IMR-90 (cell line): ENCODE measurements around the gene FBXW11. TPM values are rescaled to one million over a fixed set of nuclear protein-coding genes. Genes with fewer than 3 reads are reported as not detected.

Experiments
- ATAC-seq: fragments of 200-7000 bp; cut with Tn5 transposase; 2 replicates; pipeline ENCODE4 v1.9.1; 2020; ENCODE audit warnings: low read depth, mild to moderate bottlenecking, moderate library complexity
- BruUV-seq: library from RNA; stranded (reverse); fragments of 400-500 nt; replicated peaks from 2 replicates; lab custom pipeline; 2021; lab: Mats Ljungman, UMichigan
- CTCF ChIA-PET: fragments of 300-600 bp; formaldehyde crosslinking; extraction: SDS; loops from one replicate; lab custom pipeline; 2021; ENCODE audit warnings: antibody characterized with exemption; lab: Yijun Ruan, JAX
- POLR2A ChIA-PET: fragments of 300-600 bp; sonication (Branson Sonifier 250); formaldehyde crosslinking; loops from one replicate; lab custom pipeline; 2022; ENCODE audit warnings: antibody characterized with exemption; ENCODE audit not compliant: unreplicated experiment; lab: Charles Lee
- DNase-seq: peaks from one replicate; pipeline ENCODE4 v3.0.0; 2013
- H2AFZ ChIP-seq: replicated peaks from 2 replicates; pipeline ENCODE3; 2013; ENCODE audit warnings: low read length, mild to moderate bottlenecking; ENCODE audit not compliant: poor library complexity
- H2AK5ac ChIP-seq: 2 replicates; pipeline ENCODE4 v1.6.1; 2013; ENCODE audit warnings: low read depth, low read length, inconsistent platforms
- H2AK9ac ChIP-seq: replicated peaks from 2 replicates; pipeline ENCODE3; 2013; ENCODE audit warnings: mild to moderate bottlenecking, low read depth, low read length, moderate library complexity; ENCODE audit not compliant: poor library complexity
- H2BK120ac ChIP-seq: 2 replicates; pipeline ENCODE4 v1.6.1; 2013; ENCODE audit warnings: low read depth, low read length, inconsistent platforms
- H2BK15ac ChIP-seq: 3 replicates; pipeline ENCODE4 v1.6.1; 2013; ENCODE audit warnings: low read depth, low read length, inconsistent platforms
- H2BK20ac ChIP-seq: 2 replicates; pipeline ENCODE4 v1.6.1; 2013; ENCODE audit warnings: low read depth, mild to moderate bottlenecking, inconsistent platforms, low read length, moderate library complexity
- H2BK5ac ChIP-seq: 2 replicates; pipeline ENCODE4 v1.6.1; 2013; ENCODE audit warnings: mild to moderate bottlenecking, low read depth, low read length, inconsistent platforms; ENCODE audit not compliant: poor library complexity, severe bottlenecking
- H3K14ac ChIP-seq: replicated peaks from 2 replicates; pipeline ENCODE4 v1.6.1; 2013; ENCODE audit warnings: low read depth, low read length, inconsistent platforms
- H3K18ac ChIP-seq: 2 replicates; pipeline ENCODE4 v1.6.1; 2013; ENCODE audit warnings: low read depth, low read length, control low read depth
- H3K23ac ChIP-seq: 2 replicates; pipeline ENCODE4 v1.6.1; 2013; ENCODE audit warnings: low read depth, low read length, inconsistent platforms
- H3K27ac ChIP-seq: 2 replicates; pipeline ENCODE4 v1.5.1; 2013; ENCODE audit warnings: mild to moderate bottlenecking, control low read depth, low read length; ENCODE audit not compliant: insufficient read depth
- H3K27me3 ChIP-seq: 2 replicates; pipeline ENCODE4 v1.6.1; 2013; ENCODE audit warnings: low read length; ENCODE audit not compliant: control insufficient read depth, insufficient read depth
- H3K36me3 ChIP-seq: 2 replicates; pipeline ENCODE4 v1.6.1; 2013; ENCODE audit warnings: low read length, mixed read lengths; ENCODE audit not compliant: control insufficient read depth, insufficient read depth
- H3K4ac ChIP-seq: 2 replicates; pipeline ENCODE4 v1.6.1; 2013; ENCODE audit warnings: low read depth, low read length, inconsistent platforms
- H3K4me1 ChIP-seq: 2 replicates; pipeline ENCODE4 v1.6.1; 2013; ENCODE audit warnings: low read length, mixed read lengths; ENCODE audit not compliant: control insufficient read depth, insufficient read depth
- H3K4me2 ChIP-seq: 2 replicates; pipeline ENCODE4 v1.6.1; 2013; ENCODE audit warnings: low read depth, mild to moderate bottlenecking, control low read depth, low read length, moderate library complexity
- H3K4me3 ChIP-seq: 2 replicates; pipeline ENCODE4 v1.5.1; 2013; ENCODE audit warnings: low read depth, mild to moderate bottlenecking, control low read depth, low read length, moderate library complexity; ENCODE audit not compliant: insufficient read depth
- H3K56ac ChIP-seq: 2 replicates; pipeline ENCODE4 v1.6.1; 2013; ENCODE audit warnings: low read length, inconsistent platforms; ENCODE audit not compliant: insufficient read depth; ENCODE audit errors: extremely low read depth
- H3K79me1 ChIP-seq, 2 experiments: 2 replicates each; pipeline ENCODE4 v1.6.1; 2013; ENCODE audit warnings: low read length in 2 of 2, inconsistent platforms in 1 of 2, low read depth in 1 of 2
- H3K9ac ChIP-seq: 2 replicates; pipeline ENCODE4 v1.6.1; 2013; ENCODE audit warnings: low read depth, low read length, control low read depth
- H3K9me1 ChIP-seq: 2 replicates; pipeline ENCODE4 v1.6.1; 2013; ENCODE audit warnings: low read length, inconsistent platforms; ENCODE audit not compliant: insufficient read depth
- H3K9me3 ChIP-seq: 2 replicates; pipeline ENCODE4 v1.6.1; 2013; ENCODE audit warnings: low read length; ENCODE audit not compliant: control insufficient read depth, insufficient read depth
- H4K20me1 ChIP-seq: 2 replicates; pipeline ENCODE4 v1.6.1; 2013; ENCODE audit warnings: low read length, inconsistent platforms; ENCODE audit not compliant: insufficient read depth
- H4K5ac ChIP-seq: 2 replicates; pipeline ENCODE4 v1.6.1; 2013; ENCODE audit warnings: mild to moderate bottlenecking, low read depth, low read length, control low read depth
- H4K8ac ChIP-seq, 2 experiments: 2 replicates each; pipeline ENCODE4 v1.6.1; 2013; ENCODE audit warnings: low read depth in 2 of 2, low read length in 2 of 2, control low read depth in 1 of 2, inconsistent platforms in 1 of 2
- H4K91ac ChIP-seq: 2 replicates; pipeline ENCODE4 v1.6.1; 2013; ENCODE audit warnings: low read depth, low read length, inconsistent platforms; ENCODE audit not compliant: insufficient read depth
- BHLHE40 ChIP-seq: fragments of 150-350 bp; IDR thresholded peaks from 2 replicates; pipeline ENCODE4 v1.6.1; 2016; ENCODE audit warnings: mild to moderate bottlenecking, low read depth, low read length
- CEBPB ChIP-seq: IDR thresholded peaks from 2 replicates; pipeline ENCODE4 v1.6.1; 2012; ENCODE audit warnings: low read depth, low read length, improper control_type of control experiment
- CHD1 ChIP-seq: IDR thresholded peaks from 2 replicates; pipeline ENCODE4 v1.6.1; 2012; ENCODE audit warnings: low read depth, low read length, improper control_type of control experiment
- FOS ChIP-seq: fragments of 150-350 bp; IDR thresholded peaks from 2 replicates; pipeline ENCODE4 v1.6.1; 2016; ENCODE audit warnings: low read depth, low read length
- MAFK ChIP-seq: IDR thresholded peaks from 2 replicates; pipeline ENCODE4 v1.6.1; 2012; ENCODE audit warnings: low read depth, low read length, improper control_type of control experiment
- MAZ ChIP-seq: IDR thresholded peaks from 2 replicates; pipeline ENCODE4 v1.6.1; 2012; ENCODE audit warnings: low read depth, mild to moderate bottlenecking, low read length, improper control_type of control experiment, moderate library complexity, borderline replicate concordance
- MXI1 ChIP-seq: IDR thresholded peaks from 2 replicates; pipeline ENCODE4 v1.6.1; 2012; ENCODE audit warnings: low read depth, mild to moderate bottlenecking, low read length, moderate library complexity, borderline replicate concordance
- NFE2L2 ChIP-seq: fragments of 150-350 bp; IDR thresholded peaks from 2 replicates; pipeline ENCODE4 v1.6.1; 2016; ENCODE audit warnings: low read depth, mild to moderate bottlenecking, low read length
- RAD21 ChIP-seq: IDR thresholded peaks from 2 replicates; pipeline ENCODE4 v1.6.1; 2012; ENCODE audit warnings: low read length, improper control_type of control experiment
- RFX5 ChIP-seq: IDR thresholded peaks from 2 replicates; pipeline ENCODE4 v1.8.0; 2012; ENCODE audit warnings: low read depth, mild to moderate bottlenecking, low read length, moderate library complexity
- SMC3 ChIP-seq: fragments of 150-350 bp; IDR thresholded peaks from 2 replicates; pipeline ENCODE4 v1.6.1; 2016; ENCODE audit warnings: low read depth, mild to moderate bottlenecking, antibody characterized with exemption, low read length, moderate library complexity
- WGBS, 2 experiments: methylation state at CpG; one replicate each; pipeline versions ENCODE4 v1.1.5 to v1.1.7; 2013; ENCODE audit warnings: missing lambda C conversion rate in 2 of 2; ENCODE audit not compliant: insufficient read length in 1 of 2; ENCODE audit errors: extremely low coverage in 2 of 2; 5-methylcytosine and 5-hydroxymethylcytosine counted together
- dilution Hi-C: fragments of 300-500 bp; cut with HindIII; formaldehyde crosslinking; loops from one replicate; pipeline ENCODE4 v1.14.3; 2018; ENCODE audit warnings: low sequenced_read_pairs; ENCODE audit not compliant: unreplicated experiment
- in situ Hi-C: fragments of 300-500 bp; cut with MboI; formaldehyde crosslinking; loops from 3 replicates; pipeline ENCODE4 v1.14.3; 2019; ENCODE audit warnings: low sequenced_read_pairs, inconsistent platforms, mixed read lengths
- intact Hi-C: fragments of 100-400 bp; cut with micrococcal nuclease; formaldehyde crosslinking; loops from 2 replicates; pipeline ENCODE4 v1.10.0; 2022
- polyA plus RNA-seq, 3 experiments: library from polyadenylated mRNA; depleted of rRNA; stranded (reverse); fragments of >200 nt; gene quantifications; 2 replicates each; pipeline ENCODE4 v1.2.3, GENCODE V29; 2012; ENCODE audit warnings: low replicate concordance in 1 of 3
- total RNA-seq: library from RNA; depleted of rRNA; stranded (reverse); fragments of >200 nt; gene quantifications from 2 replicates; pipeline ENCODE4 v1.2.3, GENCODE V29; 2012
- TF ChIP-seq, protein P1 (sequence below): fragments of 150-350 bp; IDR thresholded peaks from 2 replicates; pipeline ENCODE4 v1.6.1; 2017; ENCODE audit warnings: mild to moderate bottlenecking, antibody characterized with exemption, low read length, low read depth
- TF ChIP-seq, protein P2 (sequence below): conservative IDR thresholded peaks from 2 replicates; pipeline ENCODE4 v1.5.1; 2012; ENCODE audit warnings: mild to moderate bottlenecking, low read depth, low read length, improper control_type of control experiment
- TF ChIP-seq, protein P3 (sequence below): fragments of 150-350 bp; IDR thresholded peaks from 2 replicates; pipeline ENCODE4 v1.6.1; 2016; ENCODE audit warnings: low read depth, mild to moderate bottlenecking, low read length, moderate library complexity, borderline replicate concordance

FBXW11 gene
- total and polyA plus RNA-seq, 2 of the 4 experiments (the other 2 are of a cell fraction): 34.3 to 97.1 TPM

DNA sequence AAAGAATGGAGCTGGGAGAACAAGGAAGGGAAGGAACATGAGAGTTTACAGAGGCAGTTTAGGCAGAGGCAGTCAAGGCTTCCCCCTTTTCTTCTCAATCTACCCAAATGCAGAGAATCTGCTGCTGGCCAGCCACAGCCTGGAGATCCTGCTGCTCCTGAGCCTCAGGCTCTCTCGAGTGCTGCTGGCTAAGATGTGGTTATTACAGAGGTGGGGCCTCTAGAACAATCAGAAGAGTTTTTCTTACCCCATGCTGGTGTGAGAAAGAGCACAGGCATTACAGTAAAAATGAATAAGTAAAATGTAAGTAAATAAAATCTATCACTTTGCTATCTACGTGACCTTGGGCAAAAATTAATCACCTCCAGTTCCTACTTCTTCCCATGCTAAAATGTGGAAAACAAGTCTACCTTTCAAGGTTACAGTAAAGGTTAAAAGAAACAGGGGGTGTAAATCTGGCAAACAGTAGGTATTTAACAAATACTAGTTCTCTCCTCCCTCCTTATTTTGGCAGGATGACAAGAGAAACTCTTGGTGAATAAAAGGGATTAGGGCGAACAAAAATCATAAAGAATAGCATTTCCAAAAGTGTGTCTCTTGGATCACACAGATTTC, 31.1 kb downstream of the FBXW11 start:
- Histone ChIP-seq H3K4ac (no peak overlapping the region), H3K9ac (no peak overlapping the region), H3K23ac (no peak overlapping the region), H2BK120ac (no peak overlapping the region), H3K18ac (no peak overlapping the region), H2AK5ac (no peak overlapping the region), H3K36me3 (peaks cover 3% of the 10 kb centered on the region; the same call in 1 of the 2 replicates), H3K14ac (no peak overlapping the region), H3K9me3 (peaks cover 6% of the 10 kb centered on the region), H4K20me1 (peaks cover 74% of the 10 kb centered on the region), H3K27me3 (no peaks in the 10 kb centered on the region), H4K8ac (no peak overlapping the region), H3K27ac (no peak overlapping the region), H3K4me2 (no peak overlapping the region), H3K56ac (no peak overlapping the region), H3K4me3 (no peak overlapping the region), H3K79me1 (peaks cover 35 to 76% of the 10 kb centered on the region in 2 experiments), H3K9me1 (peaks cover 11% of the 10 kb centered on the region; the same call in 1 of the 2 replicates), H3K4me1 (peaks cover 6% of the 10 kb centered on the region), H2AFZ (no peak overlapping the region), H4K91ac (no peak overlapping the region), H2BK5ac (no peak overlapping the region), H2BK15ac (no peak overlapping the region), H2AK9ac (no peak overlapping the region), H2BK20ac (no peak overlapping the region), H4K5ac (no peak overlapping the region)
- no TSS peak for BruUV-seq
- dilution Hi-C loops (no loop called here), in situ Hi-C loops (no loop called here), intact Hi-C loops (no loop called here)
- WGBS, 2 experiments: no CpG with 5 or more reads among the region's 3 CpGs
- ATAC-seq (peak; percentile 56; the same call in 1 of the 2 replicates), DNase-seq (peak; percentile 49)
- TF ChIP-seq MAZ: no peak
- TF ChIP-seq, protein P1, sequence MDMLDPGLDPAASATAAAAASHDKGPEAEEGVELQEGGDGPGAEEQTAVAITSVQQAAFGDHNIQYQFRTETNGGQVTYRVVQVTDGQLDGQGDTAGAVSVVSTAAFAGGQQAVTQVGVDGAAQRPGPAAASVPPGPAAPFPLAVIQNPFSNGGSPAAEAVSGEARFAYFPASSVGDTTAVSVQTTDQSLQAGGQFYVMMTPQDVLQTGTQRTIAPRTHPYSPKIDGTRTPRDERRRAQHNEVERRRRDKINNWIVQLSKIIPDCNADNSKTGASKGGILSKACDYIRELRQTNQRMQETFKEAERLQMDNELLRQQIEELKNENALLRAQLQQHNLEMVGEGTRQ: no peak
- TF ChIP-seq BHLHE40: no peak
- no peak for TF ChIP-seq RAD21
- TF ChIP-seq MXI1: no peak
- TF ChIP-seq, protein P2, sequence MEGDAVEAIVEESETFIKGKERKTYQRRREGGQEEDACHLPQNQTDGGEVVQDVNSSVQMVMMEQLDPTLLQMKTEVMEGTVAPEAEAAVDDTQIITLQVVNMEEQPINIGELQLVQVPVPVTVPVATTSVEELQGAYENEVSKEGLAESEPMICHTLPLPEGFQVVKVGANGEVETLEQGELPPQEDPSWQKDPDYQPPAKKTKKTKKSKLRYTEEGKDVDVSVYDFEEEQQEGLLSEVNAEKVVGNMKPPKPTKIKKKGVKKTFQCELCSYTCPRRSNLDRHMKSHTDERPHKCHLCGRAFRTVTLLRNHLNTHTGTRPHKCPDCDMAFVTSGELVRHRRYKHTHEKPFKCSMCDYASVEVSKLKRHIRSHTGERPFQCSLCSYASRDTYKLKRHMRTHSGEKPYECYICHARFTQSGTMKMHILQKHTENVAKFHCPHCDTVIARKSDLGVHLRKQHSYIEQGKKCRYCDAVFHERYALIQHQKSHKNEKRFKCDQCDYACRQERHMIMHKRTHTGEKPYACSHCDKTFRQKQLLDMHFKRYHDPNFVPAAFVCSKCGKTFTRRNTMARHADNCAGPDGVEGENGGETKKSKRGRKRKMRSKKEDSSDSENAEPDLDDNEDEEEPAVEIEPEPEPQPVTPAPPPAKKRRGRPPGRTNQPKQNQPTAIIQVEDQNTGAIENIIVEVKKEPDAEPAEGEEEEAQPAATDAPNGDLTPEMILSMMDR: no peak
- no peak for TF ChIP-seq SMC3
- TF ChIP-seq NFE2L2: no peak
- no peak for TF ChIP-seq RFX5
- TF ChIP-seq MAFK: no peak
- TF ChIP-seq FOS: no peak
- TF ChIP-seq, protein P3, sequence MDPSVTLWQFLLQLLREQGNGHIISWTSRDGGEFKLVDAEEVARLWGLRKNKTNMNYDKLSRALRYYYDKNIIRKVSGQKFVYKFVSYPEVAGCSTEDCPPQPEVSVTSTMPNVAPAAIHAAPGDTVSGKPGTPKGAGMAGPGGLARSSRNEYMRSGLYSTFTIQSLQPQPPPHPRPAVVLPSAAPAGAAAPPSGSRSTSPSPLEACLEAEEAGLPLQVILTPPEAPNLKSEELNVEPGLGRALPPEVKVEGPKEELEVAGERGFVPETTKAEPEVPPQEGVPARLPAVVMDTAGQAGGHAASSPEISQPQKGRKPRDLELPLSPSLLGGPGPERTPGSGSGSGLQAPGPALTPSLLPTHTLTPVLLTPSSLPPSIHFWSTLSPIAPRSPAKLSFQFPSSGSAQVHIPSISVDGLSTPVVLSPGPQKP: no peak
- TF ChIP-seq CHD1: no peak
- TF ChIP-seq CEBPB: no peak
- ChIA-PET POLR2A (no interaction called here), CTCF (no interaction called here)
